Posterior cingulate gyrus (tissue), 11 donors: ENCODE results near the gene ATXN10.

ENCODE experiments used
- DNase-seq, 10 donors: peaks; one replicate each; pipeline versions ENCODE4 v3.0.0 to v3.0.0-alpha.2; 2020 to 2021; ENCODE audit warnings: mixed read lengths in 3 of 10
- intact Hi-C: fragments of 100-400 bp; cut with DNase I; formaldehyde crosslinking; loops from one replicate; pipeline ENCODE4 v1.15.1; 2023

Gene ATXN10

DNA sequence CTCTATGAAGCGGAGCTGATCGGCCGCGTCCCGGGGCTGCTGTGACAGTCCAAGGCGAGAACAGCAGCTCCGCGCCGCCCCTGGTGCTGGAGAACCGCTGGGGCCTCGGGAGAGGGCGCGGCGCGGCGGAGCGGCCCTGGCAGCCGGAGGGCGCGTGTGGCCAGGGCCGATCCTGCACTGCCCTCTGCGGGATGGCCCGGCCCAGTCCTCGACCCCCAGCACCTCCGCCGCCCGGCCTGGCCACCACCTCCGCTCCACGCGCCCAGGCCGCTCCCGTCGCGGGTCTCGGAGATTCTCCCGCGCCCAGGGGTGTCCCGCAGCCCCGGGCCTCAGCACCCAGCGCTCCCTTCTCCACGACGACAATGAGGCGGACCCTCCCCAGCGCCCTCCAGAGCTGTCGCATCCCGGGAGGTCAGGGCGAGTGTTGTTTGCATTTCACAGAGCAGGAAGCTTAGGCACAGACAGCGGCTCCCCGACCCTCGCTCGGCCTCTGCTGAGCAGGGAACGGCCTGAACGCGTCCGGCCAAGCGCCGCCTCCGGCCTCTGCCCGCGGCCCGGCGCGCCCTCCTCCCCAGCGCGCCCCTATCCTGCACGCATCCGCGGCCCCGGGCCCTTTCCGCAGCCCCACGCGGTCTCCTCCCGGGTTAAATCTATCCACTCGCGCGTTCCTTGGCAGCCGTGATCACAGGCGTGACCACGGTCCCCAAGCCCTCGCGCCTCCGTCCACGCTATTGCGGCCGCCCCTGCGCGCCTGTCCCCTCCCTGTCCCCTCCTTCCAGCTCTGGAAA lies 195.7 kb downstream of the ATXN10 start:
- intact Hi-C loops: loop anchor here (10.0 kb wide), 1 partner anchor 283 kb away; no protein-coding TSS in a partner anchor
- peak in 2 of 10 donors; percentile 80 to 86 for DNase-seq

DNA sequence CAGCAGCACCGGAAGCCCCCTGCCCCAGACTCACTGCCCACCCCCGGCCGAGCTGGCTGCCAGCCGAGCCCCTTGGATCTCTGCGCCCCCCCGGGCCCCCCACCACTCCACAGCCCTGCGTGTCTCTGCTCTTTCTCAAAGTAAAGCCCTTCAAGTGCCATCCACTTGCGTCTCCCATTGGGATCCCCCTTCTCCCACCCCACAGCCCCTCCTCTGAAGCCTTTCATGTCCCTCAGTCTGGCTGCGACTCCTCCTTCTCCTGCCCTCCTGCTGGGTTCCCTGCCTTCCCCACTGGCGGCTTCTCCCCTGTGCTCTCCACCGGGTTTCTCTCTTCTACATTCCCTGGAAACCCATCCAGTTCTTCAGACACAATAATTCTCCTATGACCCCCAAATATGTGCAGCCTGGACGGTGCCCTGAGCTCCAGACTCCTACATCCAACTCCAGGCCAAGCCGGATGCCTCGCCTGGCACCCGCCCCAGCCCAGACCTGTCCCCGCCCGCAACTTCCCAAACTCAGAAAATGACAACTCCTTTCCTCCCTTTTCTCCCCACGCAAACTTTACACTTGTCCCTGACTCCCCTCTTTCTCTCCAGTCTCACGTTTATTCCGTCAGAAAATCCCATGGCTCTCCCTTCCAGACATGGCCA lies 196.4 kb downstream of the ATXN10 start:
- peak in 2 of 10 donors; percentile 66 to 75 for DNase-seq
- intact Hi-C loops: loop anchor here (10.0 kb wide), 1 partner anchor 283 kb away; no protein-coding TSS in a partner anchor

DNA sequence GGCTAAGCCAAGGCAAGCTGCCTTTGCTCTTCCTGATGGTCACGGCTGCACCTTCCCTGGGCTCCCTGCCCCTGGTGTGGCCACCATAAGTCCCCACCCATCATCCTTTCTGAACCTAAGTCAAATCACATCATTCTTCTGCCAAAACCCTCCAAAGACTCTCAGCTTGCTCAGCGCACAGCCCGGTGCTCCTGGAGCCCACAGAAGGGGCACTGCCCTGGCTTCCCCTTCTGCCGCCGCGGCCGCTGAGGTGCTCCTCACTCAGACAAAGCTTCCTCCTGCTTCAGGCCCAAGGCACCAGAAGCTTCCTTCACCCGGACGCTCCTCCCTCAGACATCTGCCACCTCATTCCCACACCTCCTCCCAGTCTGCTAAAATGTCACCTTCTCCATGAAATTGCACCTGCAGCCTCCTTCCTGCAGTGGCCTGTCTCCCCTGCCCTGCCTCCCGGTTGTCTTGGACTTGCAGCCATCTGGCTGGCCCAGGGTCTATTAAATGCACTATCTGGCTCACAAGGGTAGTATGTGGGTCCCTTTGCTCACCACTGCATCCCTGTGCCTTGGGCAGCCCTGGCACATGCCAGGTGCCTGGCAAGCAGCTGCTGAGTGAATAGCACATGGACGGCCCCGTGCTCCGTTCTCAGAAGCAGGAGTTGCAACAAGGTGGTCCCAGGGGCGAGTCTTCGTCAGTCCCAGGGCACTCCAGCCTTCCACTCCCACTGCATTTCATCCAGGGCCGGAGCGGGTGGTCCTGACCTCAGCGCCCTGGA lies 197.1 kb downstream of the ATXN10 start:
- intact Hi-C loops: loop anchor here (10.0 kb wide), 1 partner anchor 284 kb away; no protein-coding TSS in a partner anchor
- peak in 2 of 10 donors; percentile 64 to 69 for DNase-seq

DNA sequence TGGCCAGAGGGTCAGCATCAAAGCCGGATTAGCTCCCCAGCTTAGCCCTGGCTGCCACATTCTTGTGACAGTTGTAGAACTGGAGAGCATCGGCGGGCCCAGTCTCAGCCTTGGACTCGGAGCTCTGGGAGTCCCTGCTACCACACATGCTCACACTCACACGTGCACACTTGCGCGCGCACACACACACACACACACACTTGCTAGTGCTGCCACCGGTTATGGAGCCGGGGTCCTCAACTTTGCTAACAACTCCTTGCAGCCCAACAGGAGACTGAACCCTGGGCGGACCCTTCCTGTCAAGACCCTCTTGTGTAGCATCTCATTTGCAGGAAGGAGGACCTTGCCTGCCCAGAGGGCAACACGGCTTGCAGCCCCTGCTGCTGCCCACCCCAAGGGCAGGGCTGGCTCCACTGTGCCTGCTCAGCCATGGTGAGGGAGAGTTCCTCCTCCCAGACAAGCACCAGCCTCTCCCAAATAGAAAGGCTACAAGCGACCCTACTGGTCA lies 197.8 kb downstream of the ATXN10 start:
- DNase-seq: peak in 1 of 10 donors; percentile 73
- intact Hi-C loops: loop anchor here (10.0 kb wide), 1 partner anchor 285 kb away; no protein-coding TSS in a partner anchor

DNA sequence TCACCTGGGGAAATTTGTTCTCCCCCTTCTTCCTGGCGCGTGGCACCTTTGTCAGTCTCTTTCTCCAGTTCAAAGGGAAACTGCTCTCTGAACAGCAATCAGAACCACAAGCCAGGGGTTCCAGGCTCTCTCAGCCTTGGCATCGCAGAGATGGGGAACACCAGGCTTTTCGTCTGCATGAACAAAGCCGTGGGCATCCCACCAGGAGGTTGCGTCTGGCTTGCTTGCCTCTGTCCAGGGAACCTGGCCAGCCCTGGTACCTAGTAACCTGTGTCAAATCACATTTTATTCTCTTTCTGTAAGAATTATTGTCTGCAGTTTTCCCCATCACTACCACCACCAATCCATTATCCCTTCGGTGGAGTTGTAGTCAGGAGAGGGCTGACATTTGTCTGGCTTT lies 198.4 kb downstream of the ATXN10 start:
- DNase-seq: no peak
- intact Hi-C loops: no loop called here

DNA sequence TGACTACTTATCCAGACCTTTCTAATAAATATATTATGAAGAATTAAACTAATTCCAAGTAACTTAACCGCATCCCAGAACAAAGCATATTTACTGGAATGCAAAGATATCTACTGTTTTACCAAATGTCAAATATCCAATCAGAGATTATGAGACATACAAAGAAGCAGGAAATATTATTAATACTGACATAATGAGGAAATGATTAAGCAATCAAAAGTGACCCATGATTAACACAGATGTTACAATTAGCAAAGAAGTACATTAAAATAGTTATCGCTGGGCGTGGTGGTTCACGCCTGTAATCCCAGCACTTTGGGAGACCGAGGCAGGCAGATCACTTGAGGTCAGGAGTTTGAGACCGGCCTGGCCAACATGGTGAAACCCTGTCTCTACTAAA lies 200.1 kb downstream of the ATXN10 start:
- no peak for DNase-seq
- intact Hi-C loops: no loop called here

DNA sequence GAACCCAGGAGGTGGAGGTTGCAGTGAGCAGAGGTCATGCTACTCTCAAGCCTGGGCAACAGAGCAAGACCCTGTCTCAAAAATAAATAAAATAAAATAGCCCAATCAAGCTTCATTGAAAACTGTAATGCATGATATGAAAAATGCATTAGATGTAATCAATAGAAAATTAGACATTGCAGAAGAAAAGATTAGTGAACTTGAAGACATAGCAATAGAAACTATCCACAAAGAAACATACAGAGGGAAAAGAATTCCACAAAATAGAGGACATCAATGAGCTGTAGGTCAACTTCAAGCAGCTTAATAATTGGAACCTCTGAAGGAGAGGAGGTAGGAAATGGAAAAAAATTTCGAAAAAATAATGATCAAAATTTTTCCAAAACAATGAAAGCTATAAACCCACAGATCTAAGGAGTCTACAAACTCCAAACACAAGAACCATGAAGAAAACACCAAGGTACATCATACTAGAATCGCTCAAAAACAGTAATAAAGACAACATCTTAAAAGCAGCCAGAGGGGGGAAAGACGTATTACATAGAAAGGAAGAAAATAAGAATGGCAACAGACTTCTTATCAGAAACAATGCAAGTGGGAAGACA lies 201.1 kb downstream of the ATXN10 start:
- DNase-seq: no peak
- intact Hi-C loops: no loop called here

DNA sequence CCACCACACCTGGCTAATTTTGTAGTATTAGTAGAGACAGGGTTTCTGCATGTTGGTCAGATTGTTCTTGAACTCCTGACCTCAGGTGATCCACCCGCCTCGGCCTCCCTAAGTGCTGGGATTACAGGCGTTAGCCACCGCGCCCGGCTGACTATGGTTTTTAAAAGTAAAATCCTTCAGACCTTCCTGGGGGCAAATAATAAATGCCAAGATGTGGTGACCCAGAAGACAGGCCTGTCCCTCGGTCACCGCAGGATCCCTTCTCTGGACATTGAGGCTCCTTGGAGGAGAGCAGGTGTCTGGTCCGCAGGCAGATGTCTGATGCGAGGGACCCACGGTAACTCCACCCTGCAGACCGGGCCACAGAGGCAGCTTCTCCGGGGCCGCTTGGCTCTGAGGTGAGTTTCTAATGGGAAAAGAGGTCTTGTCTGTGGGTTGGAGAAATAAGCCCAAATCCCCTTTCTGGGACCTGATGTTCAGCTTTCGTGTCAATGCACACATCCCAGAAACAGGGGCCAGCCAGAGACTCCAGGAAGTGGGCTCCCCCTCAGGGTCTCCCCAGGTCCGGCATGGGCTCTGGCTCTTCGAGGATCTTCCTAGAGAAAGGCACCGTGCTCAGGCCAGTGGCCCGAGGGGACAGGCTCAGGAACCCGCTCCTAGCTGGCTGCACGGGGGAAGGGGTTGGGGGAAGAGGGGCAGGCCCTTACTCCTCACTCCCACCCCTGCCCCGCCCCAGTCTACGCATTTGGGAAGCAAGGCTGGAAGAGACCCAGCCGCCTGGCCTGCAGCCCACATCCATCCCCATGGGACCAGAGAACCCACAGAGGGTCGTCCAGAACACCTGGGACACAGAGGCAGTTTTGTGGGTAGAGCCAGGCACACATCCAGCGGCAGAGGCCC lies 204.8 kb downstream of the ATXN10 start:
- intact Hi-C loops: no loop called here
- DNase-seq: peak in 5 of 10 donors; percentile 0 to 68 (median 9)

DNA sequence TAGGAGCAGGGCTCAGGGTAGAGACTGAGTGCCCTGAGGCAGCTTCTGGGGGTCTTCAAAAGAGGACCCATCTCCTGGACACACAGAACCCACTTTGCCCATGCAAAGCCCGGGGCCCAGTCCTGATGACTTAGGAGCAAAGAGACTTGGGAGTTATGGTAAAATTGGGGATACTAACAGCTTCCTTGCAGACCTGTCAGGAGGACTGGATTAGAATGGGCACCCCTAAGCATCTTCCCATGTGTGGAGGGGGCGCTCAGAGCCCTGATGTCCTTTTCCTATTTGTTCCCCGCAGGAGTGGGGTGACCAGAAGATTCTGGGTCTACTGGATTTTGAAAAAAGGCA lies 205.4 kb downstream of the ATXN10 start:
- intact Hi-C loops: no loop called here
- DNase-seq: peak in 2 of 10 donors; percentile 0 to 73

DNA sequence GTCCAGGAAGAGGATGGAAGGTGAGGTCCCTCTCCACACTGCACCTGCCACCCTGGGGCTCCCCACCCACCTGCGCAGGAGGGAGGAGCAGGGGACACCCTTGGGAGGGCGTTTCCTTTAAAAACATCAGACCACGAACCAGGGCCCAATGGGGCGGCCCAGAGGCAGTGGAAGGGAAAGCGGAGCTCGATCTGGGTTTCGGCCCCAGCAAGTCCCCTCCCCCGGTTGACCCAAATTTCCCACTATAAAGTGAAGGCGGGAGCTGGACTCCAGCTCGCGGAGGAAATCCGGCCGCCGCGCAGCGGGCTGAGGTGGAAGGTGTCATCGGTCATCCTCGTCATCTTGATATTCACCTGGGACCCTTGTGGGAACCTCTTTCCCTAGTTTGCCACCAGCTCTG lies 206.0 kb downstream of the ATXN10 start:
- intact Hi-C loops: no loop called here
- peak in 2 of 10 donors; percentile 7 to 64 for DNase-seq

DNA sequence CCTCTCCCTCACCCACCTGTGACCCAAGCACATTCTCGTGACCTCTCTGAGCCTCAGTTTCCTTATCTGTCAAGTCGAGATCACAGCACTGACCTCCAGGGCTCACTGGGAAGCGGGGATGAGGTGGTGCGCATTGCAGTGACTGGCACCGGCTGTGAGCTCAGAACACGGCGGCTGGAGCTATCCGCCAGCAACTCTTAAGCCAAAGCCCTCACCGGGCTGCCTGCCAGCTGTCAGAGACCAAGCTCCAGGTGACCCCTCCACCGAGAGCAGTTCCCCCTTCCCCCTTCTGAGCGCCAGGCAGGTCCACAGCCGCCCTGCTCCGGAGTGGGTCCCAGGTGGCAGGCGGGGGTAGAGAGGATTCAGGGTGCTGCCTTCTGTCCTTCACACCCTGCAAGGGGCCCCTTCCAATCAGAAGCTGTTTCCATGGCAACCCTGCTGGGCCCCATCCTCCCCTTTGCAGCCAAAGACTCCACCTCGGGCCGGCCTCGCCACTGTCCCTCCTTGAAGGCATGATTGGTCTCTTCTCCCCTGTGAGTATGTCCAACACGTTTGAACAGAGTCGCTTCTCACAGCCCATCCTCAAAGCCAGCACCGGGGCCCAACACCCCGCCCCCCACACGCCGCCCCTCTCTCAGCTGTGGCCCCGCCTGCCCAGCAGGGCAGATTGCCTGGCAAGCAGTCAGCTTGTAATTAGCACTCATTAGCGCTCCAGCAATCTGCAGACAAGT lies 206.6 kb downstream of the ATXN10 start:
- DNase-seq: peak in 4 of 10 donors; percentile 16 to 88 (median 50)
- intact Hi-C loops: no loop called here

DNA sequence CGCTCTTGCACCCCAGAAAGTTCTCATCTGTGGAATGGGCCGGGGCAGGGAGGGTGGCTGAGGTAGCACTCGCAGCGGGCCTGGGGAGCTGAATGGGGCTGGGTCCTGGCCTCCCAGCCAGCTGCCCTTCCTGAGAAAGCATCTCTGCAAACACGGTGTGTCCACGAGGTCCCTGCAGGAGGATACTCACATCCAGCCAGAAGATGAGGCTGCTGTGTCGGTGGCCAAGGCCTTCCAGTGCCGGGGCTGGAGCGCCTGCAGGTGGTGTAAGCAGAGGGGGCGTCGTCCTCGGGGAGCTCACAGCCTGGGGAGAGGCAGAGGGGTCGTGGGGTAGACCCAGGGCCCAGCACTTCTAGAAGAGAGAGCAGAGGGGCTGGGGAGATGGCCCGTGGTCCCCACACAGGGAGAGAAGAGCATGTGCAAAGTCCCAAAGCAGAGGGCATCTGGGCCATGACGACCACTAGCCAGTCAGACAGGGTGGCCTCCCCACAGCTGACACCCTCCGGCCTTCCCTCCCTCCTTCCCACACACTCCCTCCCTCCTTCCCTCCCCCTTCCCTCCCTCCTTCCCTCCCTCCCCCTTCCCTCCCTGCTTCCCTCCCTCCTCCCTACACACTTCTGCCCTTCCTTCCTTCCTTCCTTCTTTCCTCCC lies 207.4 kb downstream of the ATXN10 start:
- intact Hi-C loops: no loop called here
- DNase-seq: peak in 5 of 10 donors; percentile 4 to 82 (median 70)

DNA sequence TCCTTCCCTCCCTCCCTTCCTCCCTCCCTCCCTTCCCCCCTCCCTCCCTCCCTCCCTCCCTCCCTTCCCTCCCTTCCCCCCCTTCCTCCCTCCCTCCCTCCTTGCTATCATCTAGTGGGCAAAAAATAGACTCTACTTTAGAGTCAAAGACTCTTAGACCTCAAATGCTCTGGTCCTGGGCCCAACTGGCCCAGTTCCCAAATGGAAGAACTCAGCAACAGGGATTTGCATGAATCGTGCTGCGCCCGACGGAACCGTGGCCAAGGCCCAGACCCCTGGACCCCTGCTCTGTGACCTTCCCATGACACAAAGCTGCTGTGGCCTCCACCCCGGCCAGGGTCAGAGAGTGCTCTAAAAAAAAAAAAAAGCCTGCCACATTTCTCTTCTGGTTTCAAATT lies 207.9 kb downstream of the ATXN10 start:
- intact Hi-C loops: no loop called here
- peak in 3 of 10 donors; percentile 6 to 72 (median 62) for DNase-seq

DNA sequence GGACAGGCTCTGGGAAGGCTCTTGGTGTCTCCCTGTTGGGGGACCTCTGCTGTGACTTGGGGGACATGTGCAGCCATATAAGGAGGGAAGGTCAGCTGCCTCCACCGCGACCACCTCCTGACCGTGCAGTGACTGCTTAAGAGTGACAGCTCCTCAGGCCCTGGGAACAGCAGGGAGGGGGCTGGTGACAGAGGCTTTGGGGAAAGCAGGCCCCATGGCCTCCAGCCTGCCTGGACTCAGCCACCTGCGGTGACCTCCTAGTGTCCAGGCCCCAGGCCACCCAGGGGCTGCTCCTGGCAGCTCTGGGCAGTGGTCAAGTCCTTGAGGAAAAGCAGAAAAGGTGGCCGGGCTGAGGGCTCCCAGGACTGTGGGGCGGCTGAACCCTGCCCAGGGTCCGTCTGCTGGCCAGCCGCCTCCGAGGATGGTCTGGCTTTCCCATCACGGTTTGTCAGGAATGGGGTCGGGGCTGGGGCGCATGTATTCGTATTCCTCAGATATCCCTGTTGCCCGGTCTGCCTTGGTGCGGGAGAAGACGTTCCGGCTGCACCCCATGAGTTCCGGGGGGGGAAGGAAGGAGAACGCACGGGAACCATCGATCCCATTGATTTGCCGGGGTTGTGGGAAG lies 208.6 kb downstream of the ATXN10 start:
- peak in 3 of 10 donors; percentile 7 to 81 (median 74) for DNase-seq
- intact Hi-C loops: no loop called here

DNA sequence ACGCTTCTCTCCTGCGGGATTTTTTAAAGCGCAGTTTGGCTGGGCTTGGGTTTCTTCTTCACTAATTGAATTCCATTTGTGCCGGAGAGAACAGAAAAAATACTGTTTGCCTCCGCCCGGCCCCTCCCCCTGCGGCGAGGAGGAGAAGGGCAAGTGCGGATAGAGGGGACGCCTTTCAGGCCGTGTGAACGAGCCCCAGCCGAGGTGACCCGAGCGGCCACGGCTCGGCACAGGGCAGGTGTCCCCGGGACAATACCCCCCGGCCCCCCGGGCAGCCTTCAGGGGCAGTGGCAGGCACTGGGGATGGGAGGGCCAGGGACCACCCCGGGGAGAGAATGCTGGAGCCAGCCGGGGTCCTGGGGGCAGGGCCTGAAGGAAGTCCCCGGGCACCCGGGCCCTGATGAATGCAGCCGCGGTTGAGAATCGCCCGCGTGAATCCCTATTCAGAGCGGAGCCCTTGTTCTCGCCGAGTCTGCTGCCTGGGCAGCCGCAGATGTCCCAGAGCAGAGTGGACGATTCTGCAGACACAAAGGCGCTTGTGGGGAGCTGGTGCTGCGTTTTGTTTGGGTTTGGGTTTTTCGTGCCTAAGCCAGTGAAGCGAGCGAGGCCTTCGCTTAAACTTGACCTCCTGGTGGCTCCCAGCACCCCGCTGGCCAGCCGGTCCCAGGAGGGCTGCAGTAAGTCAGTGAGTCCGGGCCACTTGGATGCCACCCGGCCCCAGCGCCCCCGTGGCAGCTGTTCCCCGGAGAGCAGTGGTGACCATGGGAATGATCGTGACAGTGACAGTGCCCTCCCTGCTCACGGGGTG lies 209.3 kb downstream of the ATXN10 start:
- intact Hi-C loops: no loop called here
- DNase-seq: peak in 6 of 10 donors; percentile 22 to 87 (median 58)

DNA sequence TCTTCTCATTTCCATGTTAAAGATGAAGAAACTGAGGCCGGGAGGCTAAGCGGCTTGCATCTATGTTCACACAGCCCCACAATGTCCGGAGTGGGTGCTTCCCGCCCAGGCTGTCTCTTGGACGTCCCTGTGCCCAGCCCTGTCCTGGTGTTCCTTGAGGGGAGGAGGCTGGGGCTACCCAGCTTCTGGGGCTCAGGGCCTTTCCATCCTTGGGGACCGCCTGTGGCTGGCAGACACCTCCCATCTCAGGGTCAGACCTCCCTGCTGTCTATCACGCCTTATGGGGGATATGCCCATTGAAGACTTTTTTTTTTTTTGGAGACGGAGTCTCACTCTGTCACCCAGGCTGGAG lies 209.9 kb downstream of the ATXN10 start:
- peak in 2 of 10 donors; percentile 52 to 55 for DNase-seq
- intact Hi-C loops: no loop called here
